ENCODE data around the gene SLC35G2. TPM values are rescaled to one million over a fixed set of nuclear protein-coding genes. Genes with fewer than 3 reads are reported as not detected.

Gene SLC35G2
- total RNA-seq, 1 donor from 2014 or later, result 2.3 TPM

GRCh38 chr3:136819731-136820679 lies 1.1 kb downstream of the SLC35G2 start:
- intact Hi-C loops (cut with micrococcal nuclease), result no loop called here
- peak; percentile 60 for DNase-seq
- ATAC-seq, result peak; percentile 67

GRCh38 chr3:136831461-136831860 lies 12.5 kb downstream of the SLC35G2 start:
- DNase-seq, result no peak
- intact Hi-C loops (cut with micrococcal nuclease), result no loop called here
- ATAC-seq, result no peak

GRCh38 chr3:136835089-136835812 lies 16.3 kb downstream of the SLC35G2 start:
- intact Hi-C loops (cut with micrococcal nuclease), result no loop called here
- ATAC-seq (no peak), DNase-seq (no peak)

- no peak for ATAC-seq
- intact Hi-C loops (cut with micrococcal nuclease), result no loop called here
- DNase-seq, result no peak
Measured at GRCh38 chr3:136835813-136836510, 17.0 kb downstream of the SLC35G2 start.

- intact Hi-C loops (cut with micrococcal nuclease), result no loop called here
- ATAC-seq (no peak), DNase-seq (no peak)
Measured at GRCh38 chr3:136836511-136837156, 17.7 kb downstream of the SLC35G2 start.

- ATAC-seq, result no peak
- intact Hi-C loops (cut with micrococcal nuclease), result no loop called here
- DNase-seq, result no peak
Measured at GRCh38 chr3:136838641-136839555, 20.0 kb downstream of the SLC35G2 start.

GRCh38 chr3:136839556-136839931 lies 20.6 kb downstream of the SLC35G2 start:
- DNase-seq (no peak), ATAC-seq (no peak)
- intact Hi-C loops (cut with micrococcal nuclease), result no loop called here

GRCh38 chr3:136840252-136840651 lies 21.3 kb downstream of the SLC35G2 start:
- intact Hi-C loops (cut with micrococcal nuclease), result no loop called here
- no peak for ATAC-seq
- no peak for DNase-seq

- intact Hi-C loops (cut with micrococcal nuclease), result no loop called here
- ATAC-seq, result no peak
- DNase-seq, result no peak
Measured at GRCh38 chr3:136842294-136842693, 23.4 kb downstream of the SLC35G2 start.

- DNase-seq (no peak), ATAC-seq (no peak)
- intact Hi-C loops (cut with micrococcal nuclease), result no loop called here
Measured at GRCh38 chr3:136844724-136845123, 25.8 kb downstream of the SLC35G2 start.

- intact Hi-C loops (cut with micrococcal nuclease), result no loop called here
- DNase-seq (no peak), ATAC-seq (no peak)
Measured at GRCh38 chr3:136852180-136852579, 33.3 kb downstream of the SLC35G2 start.

GRCh38 chr3:136856665-136857064 lies 37.7 kb downstream of the SLC35G2 start:
- ATAC-seq (no peak), DNase-seq (no peak)
- intact Hi-C loops (cut with micrococcal nuclease), result no loop called here

GRCh38 chr3:136858381-136858780 lies 39.5 kb downstream of the SLC35G2 start:
- DNase-seq (no peak), ATAC-seq (no peak)
- intact Hi-C loops (cut with micrococcal nuclease), result no loop called here

- intact Hi-C loops (cut with micrococcal nuclease), result no loop called here
- ATAC-seq (no peak), DNase-seq (no peak)
Measured at GRCh38 chr3:136860541-136860940, 41.6 kb downstream of the SLC35G2 start.

- intact Hi-C loops (cut with micrococcal nuclease), result no loop called here
- DNase-seq (peak; percentile 99), ATAC-seq (peak; percentile 99)
Measured at GRCh38 chr3:136861890-136862616, 43.1 kb downstream of the SLC35G2 start, which contains the start of gene NCK1. TSS of gene NCK1 (plus strand) at chr3:136862208. CDS start at chr3:136928002, 65,794 bp downstream.

GRCh38 chr3:136862617-136863322 lies 43.8 kb downstream of the SLC35G2 start:
- peak; percentile 65 for ATAC-seq
- intact Hi-C loops (cut with micrococcal nuclease), result no loop called here
- peak; percentile 72 for DNase-seq

GRCh38 chr3:136869282-136869681 lies 50.4 kb downstream of the SLC35G2 start:
- ATAC-seq, result no peak
- no peak for DNase-seq
- intact Hi-C loops (cut with micrococcal nuclease), result no loop called here

Data from left ventricle myocardium superior (tissue), 1 donor.